HepG2 (cell line): ENCODE results near the gene BAHCC1. TPM values are rescaled to one million over a fixed set of nuclear protein-coding genes. Genes with fewer than 3 reads are reported as not detected.
A peak's percentile ranks its signal among the peaks of the same experiment; 100 is the strongest.

ENCODE experiments used
- ATAC-seq: fragments of 200-7000 bp; cut with Tn5 transposase; 3 replicates; pipeline ENCODE4 v1.9.1; 2020; ENCODE audit warnings: mild to moderate bottlenecking, moderate library complexity
- BruUV-seq: library from RNA; stranded (reverse); fragments of 400-500 nt; replicated peaks from 2 replicates; lab custom pipeline; 2021; lab: Mats Ljungman, UMichigan
- CTCF ChIA-PET: fragments of 300-600 bp; formaldehyde crosslinking; extraction: SDS; loops from one replicate; lab custom pipeline; 2021; ENCODE audit warnings: low total read pairs, inconsistent platforms, low intra/inter-chr PET ratio; lab: Yijun Ruan, JAX
- POLR2A ChIA-PET: fragments of 350-600 bp; sonication (Branson Sonifier 250); formaldehyde crosslinking; loops from one replicate; lab custom pipeline; 2020; ENCODE audit warnings: antibody characterized with exemption, inconsistent platforms; lab: Yijun Ruan, JAX
- DNase-seq: peaks from one replicate; pipeline ENCODE4 v3.0.0-alpha.2; 2015; ENCODE audit warnings: low spot score
- FAIRE-seq: peaks from 3 replicates; lab custom pipeline; 2011; peaks lifted over from hg19 to GRCh38; lab: Jason Lieb, UNC
- H2AFZ ChIP-seq: one replicate; pipeline ENCODE4 v1.6.1; 2011; ENCODE audit warnings: low read length, inconsistent platforms
- H3K27ac ChIP-seq: fragments of 300-600 bp; 3 replicates; pipeline ENCODE4 v1.8.0; 2011; ENCODE audit warnings: mixed run types, mild to moderate bottlenecking, mixed read lengths, low read length, inconsistent platforms; ENCODE audit not compliant: insufficient read depth; ENCODE audit errors: extremely low read length
- H3K27me3 ChIP-seq, 2 experiments: fragments of 200-600 bp in 1 of 2; 2 replicates in 1 of 2; 3 replicates in 1 of 2; pipeline versions ENCODE4 v1.6.0 to v1.8.0; 2011; ENCODE audit warnings: low read length in 2 of 2, mild to moderate bottlenecking in 2 of 2, moderate library complexity in 2 of 2, inconsistent platforms in 1 of 2; ENCODE audit not compliant: insufficient read depth in 2 of 2, control insufficient read depth in 1 of 2
- H3K36me3 ChIP-seq, 2 experiments: fragments of 200-600 bp in 1 of 2; replicated peaks in 1 of 2; 2 replicates in 1 of 2; 3 replicates in 1 of 2; pipeline versions ENCODE4 v1.5.1 to v1.8.0; 2011; ENCODE audit warnings: low read length in 2 of 2, inconsistent platforms in 1 of 2; ENCODE audit not compliant: insufficient read depth in 2 of 2, control insufficient read depth in 1 of 2
- H3K4me1 ChIP-seq: 2 replicates; pipeline ENCODE4 v1.5.1; 2012; ENCODE audit warnings: low read length, inconsistent platforms; ENCODE audit not compliant: insufficient read depth
- H3K4me2 ChIP-seq: 2 replicates; pipeline ENCODE4 v1.6.0; 2011; ENCODE audit warnings: low read depth, low read length, inconsistent platforms
- H3K4me3 ChIP-seq, 3 experiments: fragments of 200-600 bp in 1 of 3; sonication (generic), shearing (Covaris generic) in 1 of 3; replicated peaks in 1 of 3; 2 replicates each; pipeline ENCODE4 v1.5.1; 2011 to 2016; ENCODE audit warnings: low read length in 3 of 3, inconsistent platforms in 2 of 3, low read depth in 2 of 3, mild to moderate bottlenecking in 2 of 3, control low read depth in 1 of 3, mixed read lengths in 1 of 3; ENCODE audit not compliant: insufficient read depth in 1 of 3
- H3K79me2 ChIP-seq: one replicate; pipeline ENCODE4 v1.6.1; 2011; ENCODE audit warnings: low read length, inconsistent platforms; ENCODE audit not compliant: insufficient read depth
- H3K9ac ChIP-seq: 2 replicates; pipeline ENCODE4 v1.6.0; 2011; ENCODE audit warnings: mild to moderate bottlenecking, low read depth, low read length, inconsistent platforms; ENCODE audit not compliant: insufficient read depth
- H3K9me3 ChIP-seq: 2 replicates; pipeline ENCODE4 v1.5.1; 2012; ENCODE audit warnings: mild to moderate bottlenecking, low read length
- H4K20me1 ChIP-seq: 2 replicates; pipeline ENCODE4 v1.6.0; 2011; ENCODE audit warnings: inconsistent platforms, mild to moderate bottlenecking, low read length, moderate library complexity; ENCODE audit not compliant: insufficient read depth
- ATF7 ChIP-seq, 2 experiments: fragments of 450-650 bp in 1 of 2; sonication (generic) in 1 of 2; formaldehyde crosslinking in 1 of 2; IDR thresholded peaks; 2 replicates each; pipeline versions ENCODE4 v1.4.0 to v1.6.1; 2016 to 2020; ENCODE audit warnings: antibody characterized with exemption in 1 of 2, mild to moderate bottlenecking in 1 of 2, missing genetic modification reagents in 1 of 2
- HIVEP1 ChIP-seq: sonication (generic); formaldehyde crosslinking; IDR thresholded peaks from 2 replicates; pipeline ENCODE4 v1.4.0; 2020; ENCODE audit warnings: mild to moderate bottlenecking, missing genetic modification reagents
- KDM4B ChIP-seq: sonication (generic); formaldehyde crosslinking; IDR thresholded peaks from 2 replicates; pipeline ENCODE4 v1.4.0; 2020; ENCODE audit warnings: missing genetic modification reagents
- SIN3A ChIP-seq: IDR thresholded peaks from 2 replicates; pipeline ENCODE4 v1.6.1; 2011; ENCODE audit warnings: low read depth, mild to moderate bottlenecking, control low read depth, low read length, borderline replicate concordance
- ZNF263 ChIP-seq: sonication (generic); formaldehyde crosslinking; IDR thresholded peaks from 2 replicates; pipeline ENCODE4 v1.4.0; 2020; ENCODE audit warnings: missing genetic modification reagents
- ZNF543 ChIP-seq: sonication (generic); formaldehyde crosslinking; IDR thresholded peaks from 2 replicates; pipeline ENCODE4 v1.4.0; 2020; ENCODE audit warnings: mild to moderate bottlenecking, missing genetic modification reagents
- ZNF598 ChIP-seq: sonication (generic); formaldehyde crosslinking; IDR thresholded peaks from 2 replicates; pipeline ENCODE4 v1.5.1; 2020; ENCODE audit warnings: mild to moderate bottlenecking, missing genetic modification reagents, borderline replicate concordance
- ZNF792 ChIP-seq: IDR thresholded peaks from 2 replicates; pipeline ENCODE4 v1.6.1; 2016
- ZSCAN5A ChIP-seq: sonication (generic); formaldehyde crosslinking; IDR thresholded peaks from 2 replicates; pipeline ENCODE4 v1.8.0; 2022; ENCODE audit warnings: mild to moderate bottlenecking, missing genetic modification reagents, borderline replicate concordance
- WGBS: methylation state at CpG from one replicate; pipeline ENCODE4 v1.1.6; 2017; ENCODE audit warnings: low lambda C conversion rate; 5-methylcytosine and 5-hydroxymethylcytosine counted together
- in situ Hi-C: cut with HindIII; loops from 2 replicates; pipeline ENCODE4 v1.10.0; 2017; ENCODE audit warnings: low pct_unique_long_range_greater_than_20kb; ENCODE audit not compliant: extremely low pct_ligation_motif_present
- intact Hi-C: fragments of 100-400 bp; cut with micrococcal nuclease; formaldehyde crosslinking; loops from one replicate; pipeline ENCODE4 v1.10.0; 2022; ENCODE audit not compliant: unreplicated experiment
- polyA plus RNA-seq, 8 experiments: library from polyadenylated mRNA; depleted of rRNA in 3 of 8; stranded (reverse) in 7 of 8; unstranded in 1 of 8; fragments of >200 nt; fragmentation: Illumina TruSeq in 4 of 8; extraction: Trizol in 4 of 8; gene quantifications; 2 replicates each; pipeline versions ENCODE4 v1.2.1 to v1.2.3, GENCODE V29; 2011 to 2016; ENCODE audit warnings: low read depth in 4 of 8, missing spikeins in 1 of 8, mixed read lengths in 1 of 8; ENCODE audit not compliant: insufficient read depth in 1 of 8
- total RNA-seq, 5 experiments: library from RNA; depleted of rRNA; stranded (reverse); fragments of >200 nt; fragmentation: Illumina TruSeq; extraction: Trizol; gene quantifications; 2 replicates each; pipeline ENCODE4 v1.2.3, GENCODE V29; 2016; ENCODE audit warnings: low read depth in 1 of 5
- TF ChIP-seq, protein P1 (sequence below): sonication (generic); formaldehyde crosslinking; IDR thresholded peaks from 2 replicates; pipeline ENCODE4 v1.4.0; 2020; ENCODE audit warnings: missing genetic modification reagents, mild to moderate bottlenecking, borderline replicate concordance
- TF ChIP-seq, protein P2 (sequence below): sonication (generic); formaldehyde crosslinking; IDR thresholded peaks from 2 replicates; pipeline ENCODE4 v1.8.0; 2022; ENCODE audit warnings: mild to moderate bottlenecking, missing genetic modification reagents

The BAHCC1 gene
- total and polyA plus RNA-seq, 2 of the 13 experiments (the other 11 are each of a cell fraction or from before 2014, with no cell fraction given), result 1.4 to 1.7 TPM

GRCh38 chr17:81391293-81391935 is 3.8 kb upstream of the BAHCC1 start (continued):
- TF ChIP-seq, protein P1, sequence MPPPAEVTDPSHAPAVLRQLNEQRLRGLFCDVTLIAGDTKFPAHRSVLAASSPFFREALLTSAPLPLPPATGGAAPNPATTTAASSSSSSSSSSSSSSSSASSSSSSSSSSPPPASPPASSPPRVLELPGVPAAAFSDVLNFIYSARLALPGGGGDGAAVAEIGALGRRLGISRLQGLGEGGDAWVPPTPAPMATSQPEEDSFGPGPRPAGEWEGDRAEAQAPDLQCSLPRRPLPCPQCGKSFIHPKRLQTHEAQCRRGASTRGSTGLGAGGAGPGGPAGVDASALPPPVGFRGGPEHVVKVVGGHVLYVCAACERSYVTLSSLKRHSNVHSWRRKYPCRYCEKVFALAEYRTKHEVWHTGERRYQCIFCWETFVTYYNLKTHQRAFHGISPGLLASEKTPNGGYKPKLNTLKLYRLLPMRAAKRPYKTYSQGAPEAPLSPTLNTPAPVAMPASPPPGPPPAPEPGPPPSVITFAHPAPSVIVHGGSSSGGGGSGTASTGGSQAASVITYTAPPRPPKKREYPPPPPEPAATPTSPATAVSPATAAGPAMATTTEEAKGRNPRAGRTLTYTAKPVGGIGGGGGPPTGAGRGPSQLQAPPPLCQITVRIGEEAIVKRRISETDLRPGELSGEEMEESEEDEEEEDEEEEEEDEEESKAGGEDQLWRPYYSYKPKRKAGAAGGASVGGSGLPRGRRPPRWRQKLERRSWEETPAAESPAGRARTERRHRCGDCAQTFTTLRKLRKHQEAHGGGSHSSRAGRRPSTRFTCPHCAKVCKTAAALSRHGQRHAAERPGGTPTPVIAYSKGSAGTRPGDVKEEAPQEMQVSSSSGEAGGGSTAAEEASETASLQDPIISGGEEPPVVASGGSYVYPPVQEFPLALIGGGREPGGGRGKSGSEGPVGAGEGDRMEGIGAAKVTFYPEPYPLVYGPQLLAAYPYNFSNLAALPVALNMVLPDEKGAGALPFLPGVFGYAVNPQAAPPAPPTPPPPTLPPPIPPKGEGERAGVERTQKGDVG, result no peak

DNA sequence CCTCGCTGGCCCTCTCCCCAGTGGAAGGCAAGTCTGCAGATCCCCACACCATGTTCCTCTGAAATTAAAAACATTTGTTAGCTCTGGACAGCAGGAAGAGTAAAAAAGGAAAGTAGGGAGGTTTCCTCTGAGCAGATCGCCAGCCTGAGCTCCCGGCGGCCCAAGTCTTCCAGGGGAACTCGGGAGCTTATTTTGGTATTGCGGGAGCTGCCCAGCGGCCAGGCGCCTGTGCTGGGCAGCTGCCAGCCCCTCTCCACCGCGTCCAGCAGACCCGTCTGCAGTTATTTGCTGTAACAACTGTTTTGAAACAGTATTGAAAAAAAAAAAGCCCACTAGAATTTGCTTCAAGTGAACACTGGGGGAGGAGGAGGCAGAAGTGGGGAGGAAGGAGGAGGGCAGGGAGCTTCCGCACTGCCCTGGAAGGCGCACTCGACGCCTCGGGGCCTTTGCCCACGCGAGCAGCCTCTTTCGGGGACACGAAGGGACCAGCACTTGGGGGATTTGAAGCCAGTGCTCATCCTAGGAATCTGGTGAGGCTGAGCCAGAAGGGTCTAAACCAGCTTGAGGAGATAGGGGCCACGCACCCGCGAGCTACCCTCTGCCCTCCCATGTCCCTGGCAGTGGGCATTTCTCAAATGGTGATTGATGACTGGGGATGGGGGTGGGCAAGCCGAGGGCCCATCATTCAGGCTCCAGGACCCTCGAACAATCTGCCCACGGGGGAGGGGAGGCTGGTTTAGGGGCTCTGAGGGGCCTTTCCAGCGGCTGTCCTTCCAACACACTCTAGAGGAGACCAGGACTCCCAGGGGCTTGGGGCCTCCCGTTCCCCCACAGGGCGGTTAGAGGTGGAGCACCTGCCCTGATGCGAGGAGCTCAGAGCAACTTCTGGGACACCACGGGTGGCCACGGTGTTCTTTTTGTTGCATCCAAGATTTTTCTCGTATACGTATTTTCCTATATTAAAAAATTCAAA is 3.0 kb upstream of the BAHCC1 start:
- H2AFZ ChIP-seq, result no peak overlapping the region
- peaks cover 88% of the 10 kb centered on the region for H3K4me1 ChIP-seq
- POLR2A ChIA-PET, result interaction anchor here (0.6 to 1.4 kb wide), 8 partner anchors 8 to 121 kb away, joined by 3 to 5 read pairs (median 3); partner anchors contain the start of genes ACTG1 and SLC38A10
- H4K20me1 ChIP-seq, result peaks cover 15% of the 10 kb centered on the region; the same call in 1 of the 2 replicates
- intact Hi-C loops, result loop anchor here (10.0 kb wide), 1 partner anchor 123 kb away; the partner anchor contains the start of gene ACTG1
- H3K9me3 ChIP-seq, result no peaks in the 10 kb centered on the region
- H3K27me3 ChIP-seq, result peaks cover 7 to 68% of the 10 kb centered on the region in 2 experiments
- no peak for ATAC-seq
- CTCF ChIA-PET, result no interaction called here
- no peak overlapping the region for H3K27ac ChIP-seq
- H3K79me2 ChIP-seq, result peaks cover 15% of the 10 kb centered on the region
- DNase-seq, result no peak
- in situ Hi-C loops, result no loop called here
- no peaks in the 10 kb centered on the region for H3K36me3 ChIP-seq
- H3K4me2 ChIP-seq, result peak overlapping the region; percentile 75
- no peak for FAIRE-seq
- TSS peak; percentile 18 for BruUV-seq
- WGBS, result 49% methylated on average over 32 of the region's 34 CpGs
- peak overlapping the region; percentile 74 for H3K9ac ChIP-seq
- peak overlapping the region; percentile 55 to 80 (median 77) for H3K4me3 ChIP-seq
- TF ChIP-seq ZNF543 (CRISPR knock-in tag) (0 out of 2 replicates have a peak, but pooled peaks have one; percentile 34), SIN3A (0 out of 2 replicates have a peak, but pooled peaks have one; percentile 23), HIVEP1 (no peak), ZNF598 (peak; percentile 17; the same call in 1 of the 2 replicates), ZNF263 (CRISPR knock-in tag) (peak; percentile 77), ZSCAN5A (CRISPR knock-in tag) (0 out of 2 replicates have a peak, but pooled peaks have one; percentile 55), KDM4B (CRISPR knock-in tag) (0 out of 2 replicates have a peak, but pooled peaks have one; percentile 6), ATF7 (IDR thresholded peaks at IDR 0.05) (no peak), ATF7 (CRISPR knock-in tag; IDR thresholded peaks at IDR 0.05) (no peak), ZNF792 (CRISPR knock-in tag) (0 out of 2 replicates have a peak, but pooled peaks have one; percentile 27)
- TF ChIP-seq, protein P2, sequence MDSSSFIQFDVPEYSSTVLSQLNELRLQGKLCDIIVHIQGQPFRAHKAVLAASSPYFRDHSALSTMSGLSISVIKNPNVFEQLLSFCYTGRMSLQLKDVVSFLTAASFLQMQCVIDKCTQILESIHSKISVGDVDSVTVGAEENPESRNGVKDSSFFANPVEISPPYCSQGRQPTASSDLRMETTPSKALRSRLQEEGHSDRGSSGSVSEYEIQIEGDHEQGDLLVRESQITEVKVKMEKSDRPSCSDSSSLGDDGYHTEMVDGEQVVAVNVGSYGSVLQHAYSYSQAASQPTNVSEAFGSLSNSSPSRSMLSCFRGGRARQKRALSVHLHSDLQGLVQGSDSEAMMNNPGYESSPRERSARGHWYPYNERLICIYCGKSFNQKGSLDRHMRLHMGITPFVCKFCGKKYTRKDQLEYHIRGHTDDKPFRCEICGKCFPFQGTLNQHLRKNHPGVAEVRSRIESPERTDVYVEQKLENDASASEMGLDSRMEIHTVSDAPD, result 0 out of 2 replicates have a peak, but pooled peaks have one; percentile 23
